HCT116 (cell line): ENCODE measurements around the gene FGF3. TPM values are rescaled to one million over a fixed set of nuclear protein-coding genes. Genes with fewer than 3 reads are reported as not detected.

Source experiments
- ATAC-seq: fragments of 200-7000 bp; cut with Tn5 transposase; 2 replicates; pipeline ENCODE4 v1.9.1; 2020; ENCODE audit warnings: mild to moderate bottlenecking, moderate library complexity
- BruUV-seq: library from RNA; stranded (reverse); fragments of 400-500 nt; replicated peaks from 2 replicates; lab custom pipeline; 2021; lab: Mats Ljungman, UMichigan
- CTCF ChIA-PET: fragments of 300-600 bp; sonication (Branson Sonifier 250); formaldehyde crosslinking; loops from one replicate; lab custom pipeline; 2021; ENCODE audit warnings: antibody characterized with exemption; lab: Charles Lee
- POLR2A ChIA-PET: fragments of 300-600, 350-600 bp; sonication (Branson Sonifier 250); formaldehyde crosslinking; loops from one replicate; lab custom pipeline; 2021; ENCODE audit warnings: antibody characterized with exemption; lab: Charles Lee
- RAD21 ChIA-PET, 2 experiments: fragments of 300-600 bp; sonication (Branson Sonifier 250); formaldehyde crosslinking; loops; one replicate each; lab custom pipeline; 2023; ENCODE audit warnings: low total read pairs in 2 of 2; ENCODE audit not compliant: uncharacterized antibody in 2 of 2, unreplicated experiment in 2 of 2, low non-redundant PET in 1 of 2; lab: Charles Lee
- DNase-seq: peaks from one replicate; pipeline ENCODE4 v3.0.0-alpha.2; 2010; ENCODE audit warnings: low read depth, low spot score
- H2AFZ ChIP-seq: fragments of 200-600 bp; shearing (Covaris generic), sonication (generic); 2 replicates; pipeline ENCODE4 v1.6.1; 2017; ENCODE audit warnings: low read depth, mixed run types, mixed read lengths, antibody characterized with exemption, low read length; ENCODE audit not compliant: poor library complexity, severe bottlenecking
- H3K27ac ChIP-seq: 2 replicates; pipeline ENCODE4 v1.5.1; 2012; ENCODE audit warnings: low read depth, low read length
- H3K27me3 ChIP-seq: fragments of 200-600 bp; sonication (generic); 2 replicates; pipeline ENCODE4 v1.6.1; 2016; ENCODE audit warnings: mixed run types, low read length, mixed read lengths; ENCODE audit not compliant: insufficient read depth
- H3K36me3 ChIP-seq, 2 experiments: fragments of 200-500 bp in 1 of 2; fragments of 200-600 bp in 1 of 2; sonication (Bioruptor generic) in 1 of 2; sonication (generic) in 1 of 2; 2 replicates each; pipeline versions ENCODE4 v1.5.1 to v1.6.1; 2014 to 2016; ENCODE audit warnings: low read length in 2 of 2, inconsistent platforms in 1 of 2, mixed read lengths in 1 of 2, mixed run types in 1 of 2; ENCODE audit not compliant: insufficient read depth in 2 of 2, control insufficient read depth in 1 of 2
- H3K4me1 ChIP-seq, 2 experiments: fragments of 200-600 bp in 1 of 2; sonication (generic) in 1 of 2; 2 replicates each; pipeline versions ENCODE4 v1.5.1 to v1.6.1; 2012 to 2017; ENCODE audit warnings: low read length in 2 of 2, inconsistent platforms in 1 of 2, mild to moderate bottlenecking in 1 of 2, mixed read lengths in 1 of 2, mixed run types in 1 of 2, moderate library complexity in 1 of 2; ENCODE audit not compliant: insufficient read depth in 2 of 2, control insufficient read depth in 1 of 2
- H3K4me2 ChIP-seq: fragments of 200-600 bp; sonication (generic); 2 replicates; pipeline ENCODE4 v1.6.1; 2017; ENCODE audit warnings: mixed run types, low read length, mixed read lengths
- H3K4me3 ChIP-seq, 2 experiments: fragments of 200-600 bp in 1 of 2; sonication (generic) in 1 of 2; replicated peaks in 1 of 2; 2 replicates each; pipeline ENCODE4 v1.5.1; 2011 to 2016; ENCODE audit warnings: low read length in 2 of 2, control low read depth in 1 of 2, low read depth in 1 of 2, mild to moderate bottlenecking in 1 of 2, mixed read lengths in 1 of 2, mixed run types in 1 of 2
- H3K79me2 ChIP-seq: fragments of 200-600 bp; sonication (generic); 2 replicates; pipeline ENCODE4 v1.6.1; 2017; ENCODE audit warnings: mild to moderate bottlenecking, mixed run types, low read length, moderate library complexity, mixed read lengths; ENCODE audit not compliant: insufficient read depth
- H3K9ac ChIP-seq: fragments of 200-600 bp; sonication (generic); 2 replicates; pipeline ENCODE4 v1.6.1; 2016; ENCODE audit warnings: low read length, mixed read lengths
- H3K9me2 ChIP-seq: fragments of 200-600 bp; sonication (generic), shearing (Covaris generic); 2 replicates; pipeline ENCODE4 v1.6.1; 2017; ENCODE audit warnings: mixed run types, mild to moderate bottlenecking, moderate library complexity; ENCODE audit not compliant: insufficient read depth
- H3K9me3 ChIP-seq, 2 experiments: fragments of 200-500 bp in 1 of 2; fragments of 200-600 bp in 1 of 2; sonication (Bioruptor generic) in 1 of 2; sonication (generic) in 1 of 2; 2 replicates each; pipeline ENCODE4 v1.6.1; 2014 to 2017; ENCODE audit warnings: low read length in 2 of 2, mixed read lengths in 2 of 2, inconsistent platforms in 1 of 2, low read depth in 1 of 2, mild to moderate bottlenecking in 1 of 2, mixed run types in 1 of 2, moderate library complexity in 1 of 2; ENCODE audit not compliant: control insufficient read depth in 1 of 2, insufficient read depth in 1 of 2
- H4K20me1 ChIP-seq: fragments of 200-600 bp; sonication (generic), shearing (Covaris generic); 2 replicates; pipeline ENCODE4 v1.6.1; 2017; ENCODE audit warnings: mixed run types, mild to moderate bottlenecking, moderate library complexity; ENCODE audit not compliant: insufficient read depth
- CBX3 ChIP-seq: IDR thresholded peaks from 2 replicates; pipeline ENCODE4 v1.6.1; 2012; ENCODE audit warnings: low read depth
- CTCF ChIP-seq, 3 experiments: fragments of 200-600 bp in 1 of 3; sonication (generic) in 1 of 3; IDR thresholded peaks in 2 of 3; conservative IDR thresholded peaks in 1 of 3; 2 replicates each; pipeline ENCODE4 v1.5.1; 2012 to 2017; ENCODE audit warnings: low read depth in 2 of 3, low read length in 2 of 3, antibody characterized with exemption in 1 of 3, borderline replicate concordance in 1 of 3, control low read depth in 1 of 3, mild to moderate bottlenecking in 1 of 3, mixed read lengths in 1 of 3, mixed run types in 1 of 3, moderate library complexity in 1 of 3; ENCODE audit not compliant: insufficient read depth in 1 of 3
- EZH2phosphoT487 ChIP-seq: fragments of 200-600 bp; IDR thresholded peaks from 2 replicates; pipeline ENCODE4 v1.6.1; 2018; ENCODE audit warnings: antibody characterized with exemption, borderline replicate concordance
- FOSL1 ChIP-seq: IDR thresholded peaks from 2 replicates; pipeline ENCODE4 v1.6.1; 2012; ENCODE audit warnings: low read depth
- JUND ChIP-seq: IDR thresholded peaks from 2 replicates; pipeline ENCODE4 v1.6.1; 2012
- MAX ChIP-seq: IDR thresholded peaks from 2 replicates; pipeline ENCODE4 v1.6.1; 2012
- SP1 ChIP-seq: IDR thresholded peaks from 2 replicates; pipeline ENCODE4 v1.6.1; 2012; ENCODE audit warnings: low read depth
- TCF7L2 ChIP-seq: IDR thresholded peaks from 2 replicates; pipeline ENCODE4 v1.7.0; 2011; ENCODE audit warnings: borderline replicate concordance, inconsistent platforms; ENCODE audit not compliant: insufficient read depth, insufficient read length; ENCODE audit errors: extremely low read depth
- ZNF274 ChIP-seq: fragments of 200-500 bp; sonication (Bioruptor generic); IDR thresholded peaks from 2 replicates; pipeline ENCODE4 v1.6.1; 2014; ENCODE audit warnings: mild to moderate bottlenecking, low read depth, low read length, inconsistent platforms
- intact Hi-C: fragments of 100-400 bp; cut with micrococcal nuclease; formaldehyde crosslinking; loops from 2 replicates; pipeline ENCODE4 v1.10.0; 2022
- total RNA-seq: library from RNA; stranded (reverse); gene quantifications from one replicate; pipeline ENCODE4 v1.2.1, GENCODE V29; 2021; ENCODE audit not compliant: unreplicated experiment

Gene FGF3
- total RNA-seq, 1 experiment from 2014 or later: not detected

GRCh38 chr11:69840371-69841169 is 21.4 kb upstream of the FGF3 start:
- Histone ChIP-seq H3K4me1 (peaks cover 28 to 32% of the 10 kb centered on the region in 2 experiments), H3K36me3 (no peaks in the 10 kb centered on the region), H3K4me3 (peak overlapping the region in 1 of 2 experiments; percentile 19; a peak in 1 of 4 replicates), H3K4me2 (peak overlapping the region; percentile 67), H3K9ac (peak overlapping the region; percentile 39), H3K79me2 (no peaks in the 10 kb centered on the region), H4K20me1 (no peaks in the 10 kb centered on the region), H3K27ac (peak overlapping the region; percentile 60), H3K27me3 (no peaks in the 10 kb centered on the region), H3K9me3 (no peaks in the 10 kb centered on the region), H3K9me2 (no peaks in the 10 kb centered on the region), H2AFZ (peak overlapping the region; percentile 65)
- ChIA-PET CTCF (interaction anchor here (0.9 kb wide), 1 partner anchor 709 kb away, joined by 3 read pairs; no protein-coding TSS in a partner anchor), POLR2A (no interaction called here), RAD21 (interaction anchor here in 1 of 2 experiments (0.5 kb wide), 1 partner anchor 11 kb away, joined by 5 read pairs; no protein-coding TSS in a partner anchor)
- TF ChIP-seq FOSL1 (peak; percentile 64), CBX3 (peak; percentile 20; the same call in 1 of the 2 replicates), ZNF274 (no peak), TCF7L2 (peak; percentile 86), EZH2phosphoT487 (no peak), MAX (peak; percentile 48; the same call in 1 of the 2 replicates), JUND (peak; percentile 61), CTCF (IDR thresholded peaks at IDR 0.05 in 2 of 3, conservative IDR thresholded peaks at IDR 0.05 in 1 of 3; ENCODE audit: borderline replicate concordance in 1 of 3, insufficient read depth in 1 of 3, low read depth in 2 of 3, low read length in 2 of 3) (no peak), SP1 (peak; percentile 48; the same call in 1 of the 2 replicates)
- BruUV-seq: no TSS peak
- intact Hi-C loops: no loop called here
- peak; percentile 76 for DNase-seq
- ATAC-seq: peak; percentile 88
